NCI-H510A treated with DMSO at 0.1 percent for 48 hours (cell line): Measurements from ENCODE around the gene LYPD1.

Experiments
- DNase-seq: peaks from one replicate; lab custom pipeline; 2025; lab: John Stamatoyannopoulos, UW

The LYPD1 gene

GRCh38 chr2:132668189-132668823 lies 1.7 kb downstream of the LYPD1 start:
- peak; percentile 26 for DNase-seq

GRCh38 chr2:132667706-132668105 lies 2.3 kb downstream of the LYPD1 start:
- DNase-seq = no peak

DNA sequence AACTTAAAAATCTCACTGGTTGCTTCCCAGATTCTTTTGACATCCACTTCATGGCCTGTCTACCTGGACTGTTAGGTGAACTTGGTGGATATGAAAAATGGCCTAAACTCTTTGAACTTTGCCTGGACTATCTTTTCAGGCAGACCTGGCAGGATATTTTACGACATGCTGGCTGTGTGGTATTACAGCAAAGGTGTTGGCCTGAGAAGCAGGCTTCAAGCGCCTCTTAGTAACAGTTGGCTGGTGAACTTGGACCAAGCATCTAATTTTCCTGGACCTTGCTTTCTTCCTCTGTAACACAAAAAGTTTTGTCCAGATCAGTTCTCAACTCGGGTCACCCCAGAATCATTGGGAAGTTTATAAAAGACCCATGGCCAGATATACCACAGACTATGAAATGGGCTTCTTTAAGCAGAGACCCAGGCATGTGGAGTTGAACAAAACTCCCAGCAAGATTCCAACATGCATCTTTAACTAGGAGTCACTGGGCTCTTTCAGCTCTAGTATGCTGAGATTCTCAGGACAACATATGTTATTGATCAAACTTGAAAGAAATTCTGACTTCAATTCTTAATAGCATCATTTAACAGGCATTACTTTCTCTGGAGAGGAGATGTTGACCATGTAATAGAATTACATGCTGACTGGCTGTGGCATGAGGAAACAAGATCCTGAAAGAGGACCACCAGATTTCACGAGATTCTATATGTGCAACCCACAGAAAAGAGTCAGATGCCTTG lies 4.4 kb downstream of the LYPD1 start:
- DNase-seq = no peak

DNA sequence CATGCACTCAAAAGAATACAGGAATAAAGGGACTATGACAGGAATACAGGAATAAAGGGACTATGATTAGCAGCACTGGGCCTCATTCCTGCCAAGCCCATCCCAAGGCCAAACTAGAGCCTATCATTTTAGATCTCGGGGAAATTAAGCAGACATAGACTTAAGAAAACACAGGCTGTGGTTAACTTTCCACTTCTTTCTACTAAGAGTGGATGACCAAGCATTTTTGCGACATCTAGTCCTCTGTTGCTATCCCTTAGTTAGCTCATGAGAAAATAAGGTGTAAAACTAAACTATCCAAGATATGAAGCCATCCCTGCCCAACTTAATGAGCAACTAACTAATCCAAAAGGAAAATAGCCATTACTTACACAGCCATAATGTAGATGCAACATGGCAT lies 5.9 kb downstream of the LYPD1 start:
- DNase-seq = no peak

DNA sequence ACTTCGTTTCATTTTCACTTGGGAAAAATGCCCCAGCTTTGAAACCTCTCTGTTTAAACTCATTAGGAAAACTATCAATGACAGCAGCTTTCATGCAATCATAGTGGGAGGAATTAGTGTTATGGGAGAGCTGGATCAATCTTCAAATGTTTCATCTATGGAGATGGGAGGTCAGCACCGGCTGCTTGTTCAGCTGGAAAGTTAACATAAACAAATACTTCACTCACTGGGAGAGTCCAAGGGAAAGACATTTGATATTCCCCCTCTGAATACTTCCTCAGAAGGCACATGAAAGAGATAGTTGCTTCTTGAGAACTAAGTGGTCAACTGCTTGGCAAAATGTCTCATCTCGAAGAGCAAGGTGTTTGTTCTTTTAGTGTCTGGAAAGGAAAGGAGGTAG lies 7.3 kb downstream of the LYPD1 start:
- peak; percentile 40 for DNase-seq

DNA sequence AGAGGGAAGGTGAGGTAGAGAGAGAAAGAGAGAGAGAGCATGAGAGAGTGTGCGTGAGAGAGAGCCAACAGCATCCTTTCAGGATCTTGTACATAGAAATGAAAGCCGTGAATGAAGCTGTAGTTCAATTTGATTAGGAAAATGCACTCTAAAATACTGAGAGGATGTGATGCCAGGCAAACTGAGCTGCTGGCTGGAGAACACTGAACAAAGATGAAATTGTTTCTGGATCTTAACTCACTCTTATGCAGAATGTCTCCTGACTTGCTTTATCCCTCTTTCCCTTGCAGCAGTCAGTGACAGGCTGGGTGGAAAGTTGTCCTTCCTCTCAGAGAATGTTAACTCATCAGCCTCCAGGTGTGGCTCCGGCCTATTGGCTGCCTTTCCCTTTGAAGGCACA lies 10.7 kb downstream of the LYPD1 start:
- DNase-seq = no peak

GRCh38 chr2:132656266-132656975 lies 13.6 kb downstream of the LYPD1 start:
- DNase-seq = no peak

- DNase-seq = no peak
Observed at GRCh38 chr2:132654968-132655367, 15.0 kb downstream of the LYPD1 start.

- no peak for DNase-seq
Observed at GRCh38 chr2:132654335-132654734, 15.7 kb downstream of the LYPD1 start.

- no peak for DNase-seq
Observed at GRCh38 chr2:132652474-132652873, 17.5 kb downstream of the LYPD1 start.

DNA sequence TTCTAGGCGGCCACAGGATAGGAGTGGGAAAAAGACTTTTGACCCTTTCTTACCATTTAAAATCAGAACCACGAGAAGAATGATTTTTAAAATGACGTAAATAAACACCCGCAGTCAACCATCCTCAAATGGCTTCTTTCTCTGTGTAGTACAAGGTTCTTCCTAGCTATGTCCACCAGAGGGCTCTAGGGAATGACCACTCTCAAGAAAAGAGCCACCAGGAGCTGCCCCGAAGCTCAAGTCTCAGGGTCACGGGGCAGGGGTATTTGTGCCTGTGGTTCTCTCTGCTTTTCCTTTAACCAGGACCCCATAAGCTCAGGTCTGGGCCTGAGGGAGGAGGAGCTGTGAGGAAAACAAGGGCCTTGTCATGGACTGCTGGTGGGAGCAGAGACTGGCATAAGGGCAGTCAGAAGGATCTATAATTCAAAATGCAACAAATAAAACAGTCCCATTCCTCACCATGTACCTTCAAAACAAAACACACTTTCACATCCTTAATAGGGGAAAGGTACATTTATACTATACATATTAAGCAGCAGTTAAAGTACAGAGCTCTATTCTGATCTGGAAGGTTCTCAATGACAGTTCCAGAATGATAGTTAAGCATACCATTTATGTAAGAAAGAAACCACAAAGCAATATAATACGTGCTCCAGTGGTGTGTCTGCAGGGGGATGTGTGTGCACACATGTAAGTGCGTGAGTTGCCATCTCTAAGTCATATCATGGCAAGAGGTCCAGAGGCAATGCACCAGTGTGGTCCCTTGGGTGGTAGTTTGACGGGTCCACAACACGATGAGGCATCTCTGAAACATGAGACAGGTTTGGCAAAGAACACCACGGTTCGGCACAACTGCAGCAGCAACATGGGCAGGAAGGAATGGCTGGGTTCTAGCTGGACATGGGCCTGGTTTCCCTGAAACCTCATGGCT lies 18.6 kb downstream of the LYPD1 start:
- DNase-seq = peak; percentile 51

- no peak for DNase-seq
Observed at GRCh38 chr2:132646540-132647108, 23.4 kb downstream of the LYPD1 start.

- DNase-seq = no peak
Observed at GRCh38 chr2:132645722-132646539, 24.1 kb downstream of the LYPD1 start.

- no peak for DNase-seq
Observed at GRCh38 chr2:132645176-132645575, 24.8 kb downstream of the LYPD1 start.

DNA sequence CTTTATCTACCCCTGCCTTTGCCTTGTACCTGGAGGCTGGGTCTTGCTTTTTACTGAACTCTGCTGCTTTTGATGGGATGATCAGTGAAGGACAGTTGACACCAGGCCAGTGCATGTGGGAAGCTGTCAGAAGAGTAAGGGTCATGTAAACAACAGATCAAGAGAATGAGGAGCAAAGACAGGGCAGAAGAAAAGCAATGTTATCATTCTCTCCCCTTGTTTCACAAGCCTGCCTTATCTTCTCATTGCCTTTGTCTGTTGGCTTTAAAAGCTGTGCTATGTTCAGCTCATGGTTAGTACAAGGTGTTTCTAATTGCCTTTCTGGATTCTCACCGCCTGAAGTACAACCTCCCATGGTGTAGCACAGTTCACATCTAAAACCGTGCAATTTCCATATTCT lies 27.6 kb downstream of the LYPD1 start:
- DNase-seq = no peak

DNA sequence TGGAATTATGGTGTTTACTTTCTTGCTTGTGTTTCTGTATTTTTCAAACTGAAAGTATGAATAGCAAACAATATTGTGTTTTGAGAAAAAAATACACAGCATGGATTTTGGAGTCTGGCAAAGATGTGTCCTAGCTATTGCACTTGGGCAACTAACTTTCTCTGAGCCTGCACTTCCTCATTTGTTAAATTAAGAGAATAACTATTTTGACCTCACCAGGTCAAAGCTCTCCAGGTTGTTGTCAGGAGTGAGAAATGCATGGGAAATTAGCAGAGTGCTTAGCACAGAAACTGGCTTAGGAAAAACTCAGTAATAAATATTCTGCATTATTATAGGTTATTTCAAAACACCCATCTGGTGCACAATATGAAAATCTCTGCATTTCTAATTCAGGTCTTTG lies 28.2 kb downstream of the LYPD1 start:
- no peak for DNase-seq

- no peak for DNase-seq
Observed at GRCh38 chr2:132640116-132640515, 29.9 kb downstream of the LYPD1 start.

- DNase-seq = peak; percentile 44
Observed at GRCh38 chr2:132638313-132639040, 31.5 kb downstream of the LYPD1 start.

DNA sequence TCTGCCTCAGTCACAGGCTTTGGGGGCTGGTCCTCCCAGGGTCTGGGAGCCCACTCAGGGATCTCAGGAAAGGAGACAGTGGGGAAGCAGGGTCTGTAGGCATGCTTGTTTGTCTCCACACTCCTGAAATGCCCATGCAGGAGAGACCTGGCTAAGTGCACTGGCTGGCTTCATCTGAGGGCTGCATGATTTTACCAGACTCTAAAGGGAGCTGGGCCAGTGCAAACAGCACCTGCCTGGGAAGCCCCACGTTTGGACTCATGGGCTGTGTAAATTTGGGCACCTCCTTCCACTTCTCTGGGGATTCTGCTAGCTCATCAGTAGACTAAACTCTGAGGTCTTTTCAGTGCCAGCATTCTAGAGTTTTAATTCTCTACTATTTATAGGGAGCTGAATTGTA lies 33.7 kb downstream of the LYPD1 start:
- DNase-seq = no peak

DNA sequence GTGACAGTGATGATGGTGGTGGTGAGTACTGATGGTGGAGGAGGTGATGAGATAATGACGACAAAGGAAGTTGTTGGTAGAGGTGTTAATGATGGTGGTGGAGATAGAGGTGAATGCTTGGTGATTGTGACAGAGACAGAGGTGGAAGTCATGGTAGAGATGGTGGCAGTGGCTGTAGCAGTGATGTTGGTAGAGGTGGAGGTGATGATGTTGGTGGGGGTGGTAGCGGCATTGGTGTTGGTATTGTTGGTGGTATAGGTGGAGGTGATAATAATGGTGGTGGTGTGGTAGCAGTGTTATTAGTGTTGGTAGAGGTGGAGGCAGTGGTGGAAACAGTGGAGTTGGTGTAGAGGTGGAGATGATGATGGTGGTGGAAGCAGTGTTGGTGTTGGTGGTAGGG lies 36.4 kb downstream of the LYPD1 start:
- no peak for DNase-seq
